HG02798 (cell line): ENCODE data around the gene EDRF1.
"Not testable (repeated sequence)": the region's sequence is repeated elsewhere in the genome, so short reads cannot be mapped to it uniquely, and the experiment has no call there.

Source experiments
- ATAC-seq: cut with Tn5 transposase; IDR thresholded peaks from one replicate; pipeline ENCODE4 v1.9.1; 2021; ENCODE audit warnings: mild to moderate bottlenecking; ENCODE audit not compliant: unreplicated experiment, poor library complexity

The EDRF1 gene

GRCh38 chr10:125719173-125720001 is at the start of gene EDRF1:
EDRF1 (plus strand) TSS chr10:125719709; CDS start chr10:125719808, 99 bp downstream.
- ATAC-seq, result peak; percentile 94

GRCh38 chr10:125672884-125673283 is 46.6 kb upstream of the EDRF1 start:
- no peak for ATAC-seq

GRCh38 chr10:125679436-125679835 is 40.1 kb upstream of the EDRF1 start:
- ATAC-seq, result no peak

- ATAC-seq, result no peak
Observed at GRCh38 chr10:125683063-125683462, 36.4 kb upstream of the EDRF1 start, which contains the start of gene TEX36. TEX36 (minus strand) TSS chr10:125683163; CDS start chr10:125682989, 174 bp downstream.

DNA sequence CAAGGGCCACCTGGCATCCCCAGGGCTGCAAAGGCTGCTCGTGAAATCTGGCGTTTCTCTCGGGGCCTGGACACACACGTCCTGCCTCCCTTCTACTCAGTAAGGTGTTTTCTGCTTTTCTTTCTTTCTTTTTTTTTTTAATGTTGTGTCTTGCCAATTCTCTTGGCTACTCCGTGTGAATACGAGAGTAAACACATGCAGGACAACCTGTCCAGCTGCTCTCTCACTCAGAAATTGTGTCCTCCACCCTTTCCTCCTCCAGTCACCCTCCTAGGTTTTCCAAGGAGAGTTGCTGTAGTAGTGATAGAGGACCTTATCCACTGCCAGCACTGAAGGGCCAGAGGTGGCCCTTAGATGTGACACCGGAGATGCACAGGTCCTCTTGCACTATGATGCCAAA is 35.7 kb upstream of the EDRF1 start:
- no peak for ATAC-seq

GRCh38 chr10:125684581-125684980 is 34.9 kb upstream of the EDRF1 start:
- ATAC-seq, result no peak

DNA sequence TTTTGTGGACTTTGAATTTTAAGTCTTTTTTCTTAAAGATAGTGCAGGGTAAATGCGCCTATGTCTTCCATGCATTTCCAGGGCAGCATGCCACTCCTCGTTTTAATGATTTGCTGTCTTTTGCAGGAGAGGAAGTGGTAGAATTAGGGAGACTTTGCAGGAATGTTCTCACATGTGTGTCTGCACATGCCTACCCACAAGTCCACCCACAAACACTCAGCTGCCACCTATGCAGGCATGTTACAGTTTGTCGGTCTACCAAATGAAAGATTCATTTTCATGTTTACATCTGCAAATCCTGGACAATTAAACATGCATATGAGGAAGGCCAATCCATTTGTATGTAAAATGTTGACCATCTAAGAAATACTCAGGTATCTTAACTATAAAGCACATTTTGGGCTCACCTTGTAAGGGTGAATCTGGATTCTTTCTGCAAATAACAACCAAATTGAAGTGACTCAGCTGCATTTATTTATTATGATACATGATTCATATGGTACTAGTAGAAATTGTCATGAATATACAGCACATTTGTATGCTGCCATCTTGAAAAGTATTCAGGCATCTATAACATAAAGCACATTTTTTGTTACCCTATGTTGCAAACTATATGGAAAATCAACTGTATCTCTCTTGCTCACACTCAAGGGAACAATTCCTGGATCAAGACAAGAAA is 31.9 kb upstream of the EDRF1 start:
- no peak for ATAC-seq

- no peak for ATAC-seq
Observed at GRCh38 chr10:125689955-125690569, 29.4 kb upstream of the EDRF1 start.

DNA sequence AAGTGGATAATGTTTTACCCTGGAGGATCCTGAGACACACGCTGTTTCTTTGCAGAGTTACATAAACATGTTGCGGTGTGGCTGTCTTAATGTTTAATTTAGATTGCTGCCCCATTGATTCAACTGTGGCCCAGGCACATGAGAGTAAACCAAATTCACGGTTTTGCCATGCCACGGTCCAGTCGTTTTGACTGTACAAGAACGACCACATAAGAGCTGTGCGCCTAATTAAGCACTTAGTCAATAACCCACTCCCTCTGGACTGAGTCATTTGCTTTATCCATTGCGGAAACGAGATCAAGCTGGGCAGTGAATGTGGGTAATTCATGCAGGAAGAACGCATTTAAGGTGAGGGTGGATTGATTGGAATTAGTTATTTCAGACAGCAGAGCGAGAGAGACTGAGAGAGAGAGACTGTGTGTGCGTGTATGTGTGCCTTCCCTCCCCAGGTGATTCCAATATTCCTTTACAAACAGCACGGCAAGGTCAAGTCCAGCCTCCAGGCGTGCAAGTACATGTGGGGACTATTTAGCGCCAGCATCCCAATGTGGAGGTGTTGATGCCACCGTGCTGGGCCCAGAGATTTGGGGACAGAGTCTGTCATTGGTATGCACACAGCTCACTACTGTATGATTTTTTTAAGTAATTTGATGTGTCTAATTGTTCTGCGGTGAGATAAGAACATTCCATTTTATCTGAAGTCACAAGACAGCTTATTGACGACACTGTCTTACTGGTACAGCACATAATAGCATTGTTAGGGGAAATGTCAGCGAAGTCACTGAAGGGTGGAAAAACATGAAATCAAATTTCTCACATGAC is 28.1 kb upstream of the EDRF1 start:
- ATAC-seq, result no peak

DNA sequence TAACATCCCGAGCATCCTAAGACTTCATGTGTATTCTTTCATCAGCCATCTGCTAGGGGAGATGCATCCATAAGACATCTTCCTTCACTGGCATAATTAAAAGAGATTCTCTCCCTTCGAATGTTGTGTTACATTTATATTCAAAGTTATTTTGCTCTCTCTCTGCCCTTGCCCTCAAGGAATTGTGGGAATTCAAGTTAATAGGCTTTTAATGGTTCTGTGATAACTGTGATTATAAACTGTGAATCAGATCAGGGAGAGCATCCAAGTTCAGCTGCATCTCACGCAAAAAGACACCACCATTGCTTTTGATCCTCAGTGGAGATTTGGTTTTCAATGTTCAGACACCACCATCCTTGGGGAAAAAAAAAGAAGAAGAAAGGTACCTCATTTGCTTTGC is 27.3 kb upstream of the EDRF1 start:
- ATAC-seq, result no peak

GRCh38 chr10:125692601-125693523 is 26.6 kb upstream of the EDRF1 start:
- ATAC-seq, result no peak

GRCh38 chr10:125693524-125693847 is 26.0 kb upstream of the EDRF1 start:
- ATAC-seq, result no peak

DNA sequence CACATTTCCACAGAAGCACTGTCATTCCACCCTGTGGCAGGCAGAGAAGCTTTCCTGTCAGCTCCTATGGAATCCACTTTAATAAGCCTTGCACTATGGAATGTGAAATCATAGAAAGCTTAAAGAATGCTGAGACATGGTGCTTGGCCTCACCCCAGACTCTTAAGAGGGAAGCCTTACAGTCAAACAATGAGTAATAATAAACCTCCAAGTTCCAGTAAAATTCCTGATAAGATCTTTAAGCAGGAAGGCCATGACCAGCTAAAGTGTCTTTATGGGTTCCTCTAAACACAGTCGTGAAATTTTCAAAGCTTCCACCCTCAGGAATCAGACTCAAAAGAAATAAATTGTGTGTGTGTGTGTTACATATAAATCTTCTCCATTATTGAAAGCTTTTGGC is 24.6 kb upstream of the EDRF1 start:
- no peak for ATAC-seq

DNA sequence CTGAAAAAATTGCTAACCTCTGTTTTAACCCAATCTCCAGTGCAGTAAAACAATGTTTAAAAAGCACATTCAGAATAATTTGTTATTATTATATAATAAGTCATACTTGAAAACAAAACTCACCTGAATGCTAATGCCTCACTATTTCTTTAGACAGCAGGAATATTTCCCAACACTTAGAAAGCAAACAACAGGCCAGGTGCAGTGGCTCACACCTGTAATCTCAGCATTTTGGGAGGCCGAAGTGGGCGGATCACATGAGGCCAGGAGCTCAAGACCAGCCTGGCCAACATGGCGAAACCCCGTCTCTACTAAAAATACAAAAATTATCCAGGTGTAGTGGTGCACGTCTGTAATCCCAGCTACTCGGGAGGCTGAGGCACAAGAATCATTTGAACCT is 22.6 kb upstream of the EDRF1 start:
- not testable (repeated sequence) for ATAC-seq

DNA sequence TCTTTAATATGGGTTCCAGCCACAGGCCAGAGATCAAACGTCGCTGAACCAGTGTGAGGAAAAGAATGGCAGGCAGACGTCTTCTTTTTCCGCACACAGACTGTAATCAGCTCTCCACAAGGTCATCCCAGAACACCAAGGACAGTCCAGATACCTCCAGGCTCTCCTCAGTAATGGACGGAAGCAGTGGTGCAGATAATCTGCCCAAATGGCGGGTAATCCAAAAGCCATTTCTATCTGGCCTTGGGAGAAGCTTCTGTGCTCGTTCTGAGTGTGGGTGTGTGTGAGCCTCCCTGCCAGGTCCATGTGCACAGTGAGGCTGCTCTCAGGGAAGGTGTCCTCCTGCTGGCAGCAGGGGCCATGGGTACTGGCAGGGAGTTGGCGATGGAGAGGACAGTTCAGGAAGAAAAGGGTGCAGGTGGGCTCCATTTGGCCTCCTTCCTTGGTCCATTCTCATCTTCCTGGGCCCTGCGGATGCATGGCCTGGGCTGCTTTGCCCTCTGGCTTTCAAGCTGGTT is 21.0 kb upstream of the EDRF1 start:
- ATAC-seq, result no peak

- no peak for ATAC-seq
Observed at GRCh38 chr10:125699562-125700143, 19.9 kb upstream of the EDRF1 start.

DNA sequence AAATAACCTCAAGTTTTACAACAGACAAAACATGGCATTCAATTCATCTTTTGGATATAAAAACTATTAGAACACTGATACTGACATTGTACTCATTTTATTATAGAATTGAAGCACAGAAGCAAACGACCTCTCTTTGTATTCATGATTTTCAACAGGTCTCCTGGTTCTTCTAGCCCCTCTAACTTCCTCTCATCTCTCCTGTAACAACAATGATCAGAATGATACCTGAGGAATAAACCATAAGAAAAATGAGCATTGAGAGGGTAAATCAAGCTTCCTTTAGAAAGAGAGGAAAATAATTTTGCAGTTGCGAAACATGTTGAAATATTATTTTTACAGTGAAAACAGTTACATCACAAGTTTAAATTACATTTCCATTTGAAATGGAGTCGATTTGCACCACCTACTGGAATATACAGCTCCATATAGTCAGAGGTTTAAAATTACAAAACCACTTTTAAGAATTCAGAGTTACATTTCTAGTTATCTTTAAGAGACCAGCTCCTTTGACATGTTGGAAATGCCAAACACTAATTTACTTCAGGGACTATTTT is 19.1 kb upstream of the EDRF1 start:
- no peak for ATAC-seq
